Vagina (tissue), 2 donors: ENCODE data around the gene LIN37.

Experiments
- CTCF ChIP-seq, 3 experiments: fragments of 450-650 bp in 2 of 3; fragments of 200-600 bp in 1 of 3; sonication (generic) in 1 of 3; IDR thresholded peaks; one replicate each; pipeline ENCODE4 v1.5.1; 2017 to 2019; ENCODE audit warnings: antibody characterized with exemption in 3 of 3, mild to moderate bottlenecking in 2 of 3, moderate library complexity in 2 of 3
- POLR2A ChIP-seq, 2 donors: fragments of 450-650 bp; IDR thresholded peaks; one replicate each; pipeline ENCODE4 v1.6.1; 2017; ENCODE audit warnings: antibody characterized with exemption in 2 of 2, mild to moderate bottlenecking in 2 of 2, moderate library complexity in 2 of 2
- POLR2AphosphoS5 ChIP-seq, 2 donors: sonication (generic); formaldehyde crosslinking; IDR thresholded peaks; one replicate each; pipeline ENCODE4 v1.9.0; 2017; ENCODE audit warnings: antibody characterized with exemption in 2 of 2, mild to moderate bottlenecking in 2 of 2, low read depth in 1 of 2; ENCODE audit not compliant: insufficient read depth in 1 of 2

- no peak for TF ChIP-seq CTCF (IDR thresholded peaks at IDR 0.05)
- no peak for TF ChIP-seq POLR2A (IDR thresholded peaks at IDR 0.05)
- peak in 1 of 2 donors; percentile 8 for TF ChIP-seq POLR2AphosphoS5 (IDR thresholded peaks at IDR 0.05; ENCODE audit: insufficient read depth in 1 of 2, low read depth in 1 of 2)
Observed at GRCh38 chr19:35754370-35755130, 6.2 kb downstream of the LIN37 start.
